H9 (cell line): ENCODE data around the gene LGR5. TPM values are rescaled to one million over a fixed set of nuclear protein-coding genes. Genes with fewer than 3 reads are reported as not detected.

Experiments used
- DNase-seq: peaks from one replicate; pipeline ENCODE4 v3.0.0-alpha.2; 2017
- H2AFZ ChIP-seq: one replicate; pipeline ENCODE4 v1.6.1; 2013; ENCODE audit warnings: mild to moderate bottlenecking, low read length, control low read depth, moderate library complexity
- H2AK5ac ChIP-seq: 2 replicates; pipeline ENCODE4 v1.6.1; 2013; ENCODE audit warnings: low read length, control low read depth, mixed read lengths; ENCODE audit not compliant: insufficient read length
- H2BK120ac ChIP-seq: one replicate; pipeline ENCODE4 v1.6.1; 2013; ENCODE audit warnings: low read depth, mild to moderate bottlenecking, low read length, control low read depth, inconsistent platforms; ENCODE audit not compliant: poor library complexity, severe bottlenecking
- H2BK12ac ChIP-seq: 2 replicates; pipeline ENCODE4 v1.6.1; 2013; ENCODE audit warnings: low read length, control low read depth, mixed read lengths, low read depth; ENCODE audit not compliant: insufficient read length
- H2BK15ac ChIP-seq: 2 replicates; pipeline ENCODE4 v1.6.1; 2013; ENCODE audit warnings: low read depth, low read length, control low read depth
- H2BK20ac ChIP-seq: one replicate; pipeline ENCODE4 v1.6.1; 2013; ENCODE audit warnings: low read depth, mild to moderate bottlenecking, low read length, control low read depth, inconsistent platforms; ENCODE audit not compliant: poor library complexity, severe bottlenecking
- H2BK5ac ChIP-seq: 2 replicates; pipeline ENCODE4 v1.6.1; 2013; ENCODE audit warnings: low read length, control low read depth, mixed read lengths; ENCODE audit not compliant: insufficient read length
- H3K14ac ChIP-seq: 2 replicates; pipeline ENCODE4 v1.6.1; 2013; ENCODE audit warnings: low read length, control low read depth; ENCODE audit not compliant: insufficient read depth
- H3K18ac ChIP-seq: 2 replicates; pipeline ENCODE4 v1.6.1; 2013; ENCODE audit warnings: low read depth, mild to moderate bottlenecking, mixed read lengths, low read length, control low read depth; ENCODE audit not compliant: insufficient read length
- H3K23ac ChIP-seq: 2 replicates; pipeline ENCODE4 v1.6.1; 2013; ENCODE audit warnings: low read length, control low read depth, mixed read lengths, low read depth; ENCODE audit not compliant: insufficient read length
- H3K23me2 ChIP-seq: 2 replicates; pipeline ENCODE4 v1.6.1; 2013; ENCODE audit warnings: low read depth, mild to moderate bottlenecking, mixed read lengths, low read length, control low read depth; ENCODE audit not compliant: insufficient read length, poor library complexity, severe bottlenecking
- H3K27ac ChIP-seq: 2 replicates; pipeline ENCODE4 v1.5.1; 2013; ENCODE audit warnings: low read length, control low read depth, mixed read lengths, low read depth; ENCODE audit not compliant: insufficient read length
- H3K27me3 ChIP-seq: 2 replicates; pipeline ENCODE4 v1.6.1; 2013; ENCODE audit warnings: low read length, control low read depth, inconsistent platforms; ENCODE audit not compliant: insufficient read depth
- H3K4ac ChIP-seq: 2 replicates; pipeline ENCODE4 v1.6.1; 2013; ENCODE audit warnings: low read depth, mild to moderate bottlenecking, control low read depth, inconsistent platforms, low read length, moderate library complexity
- H3K4me1 ChIP-seq: 2 replicates; pipeline ENCODE4 v1.6.1; 2013; ENCODE audit warnings: low read length, control low read depth, inconsistent platforms; ENCODE audit not compliant: insufficient read depth
- H3K4me2 ChIP-seq: 2 replicates; pipeline ENCODE4 v1.6.1; 2013; ENCODE audit warnings: low read length, control low read depth, mixed read lengths; ENCODE audit not compliant: insufficient read length, insufficient read depth
- H3K56ac ChIP-seq: 2 replicates; pipeline ENCODE4 v1.6.1; 2013; ENCODE audit warnings: low read depth, mild to moderate bottlenecking, mixed read lengths, low read length, control low read depth; ENCODE audit not compliant: insufficient read length
- H3K79me1 ChIP-seq: 2 replicates; pipeline ENCODE4 v1.6.1; 2013; ENCODE audit warnings: low read depth, mild to moderate bottlenecking, moderate library complexity, low read length, control low read depth, inconsistent platforms; ENCODE audit not compliant: insufficient read depth, poor library complexity, severe bottlenecking
- H3K79me2 ChIP-seq: 2 replicates; pipeline ENCODE4 v1.6.1; 2013; ENCODE audit warnings: low read length, control low read depth, inconsistent platforms; ENCODE audit not compliant: insufficient read depth
- H3K9ac ChIP-seq: 2 replicates; pipeline ENCODE4 v1.6.1; 2013; ENCODE audit warnings: low read length, control low read depth, mixed read lengths; ENCODE audit not compliant: insufficient read length; ENCODE audit errors: extremely low read depth
- H3K9me3 ChIP-seq: one replicate; pipeline ENCODE4 v1.6.1; 2013; ENCODE audit warnings: low read depth, low read length, inconsistent platforms; ENCODE audit not compliant: control insufficient read depth
- H3T11ph ChIP-seq: one replicate; pipeline ENCODE4 v1.6.1; 2013; ENCODE audit warnings: mild to moderate bottlenecking, low read length, control low read depth, inconsistent platforms
- H4K20me1 ChIP-seq: one replicate; pipeline ENCODE4 v1.6.1; 2013; ENCODE audit not compliant: control insufficient read depth, insufficient read length, insufficient read depth
- H4K5ac ChIP-seq: 2 replicates; pipeline ENCODE4 v1.6.1; 2013; ENCODE audit warnings: low read depth, mild to moderate bottlenecking, mixed read lengths, low read length, control low read depth; ENCODE audit not compliant: insufficient read length
- H4K8ac ChIP-seq: replicated peaks from 2 replicates; pipeline ENCODE4 v1.6.1; 2013; ENCODE audit warnings: low read length, control low read depth, mixed read lengths, low read depth; ENCODE audit not compliant: insufficient read length
- H4K91ac ChIP-seq: 2 replicates; pipeline ENCODE4 v1.6.1; 2013; ENCODE audit warnings: low read depth, mild to moderate bottlenecking, moderate library complexity, mixed read lengths, low read length, control low read depth; ENCODE audit not compliant: insufficient read length
- H3K27ac Mint-ChIP-seq, 3 experiments: 2 replicates in 2 of 3; 3 replicates in 1 of 3; pipeline ENCODE4 v1.8.0; 2020 to 2021; ENCODE audit warnings: mixed read lengths in 3 of 3, mild to moderate bottlenecking in 1 of 3, moderate library complexity in 1 of 3
- H3K27me3 Mint-ChIP-seq: 2 replicates; pipeline ENCODE4 v1.8.0; 2021; ENCODE audit warnings: low read depth, mild to moderate bottlenecking, moderate library complexity, mixed read lengths
- H3K36me3 Mint-ChIP-seq, 3 experiments: 2 replicates in 2 of 3; 3 replicates in 1 of 3; pipeline ENCODE4 v1.8.0; 2020 to 2021; ENCODE audit warnings: low read depth in 3 of 3, mixed read lengths in 3 of 3; ENCODE audit not compliant: insufficient read depth in 1 of 3
- H3K4me1 Mint-ChIP-seq, 2 experiments: 2 replicates each; pipeline ENCODE4 v1.8.0; 2020; ENCODE audit warnings: mixed read lengths in 2 of 2
- H3K4me3 Mint-ChIP-seq, 2 experiments: 2 replicates in 1 of 2; 3 replicates in 1 of 2; pipeline ENCODE4 v1.8.0; 2020 to 2021; ENCODE audit warnings: mild to moderate bottlenecking in 2 of 2, mixed read lengths in 2 of 2, moderate library complexity in 1 of 2
- H3K9me3 Mint-ChIP-seq, 2 experiments: 2 replicates in 1 of 2; 3 replicates in 1 of 2; pipeline ENCODE4 v1.8.0; 2020; ENCODE audit warnings: mild to moderate bottlenecking in 2 of 2, mixed read lengths in 2 of 2, moderate library complexity in 1 of 2
- CTCF ChIP-seq: fragments of 200-600 bp; sonication (generic); conservative IDR thresholded peaks from 3 replicates; pipeline ENCODE4 v1.8.0; 2021; ENCODE audit warnings: antibody characterized with exemption, mild to moderate bottlenecking
- WGBS: extraction: QIAGEN DNeasy Blood & Tissue Kit; methylation state at CpG from one replicate; pipeline ENCODE4 v1.1.7; 2013; ENCODE audit warnings: missing lambda C conversion rate, low lambda C conversion rate, mixed read lengths; ENCODE audit not compliant: insufficient read length; ENCODE audit errors: extremely low coverage; 5-methylcytosine and 5-hydroxymethylcytosine counted together
- total RNA-seq: library from RNA; stranded (reverse); gene quantifications from 2 replicates; pipeline ENCODE4 v1.2.1, GENCODE V29; 2021

The LGR5 gene
- total RNA-seq, 1 experiment from 2014 or later, result 0.09 TPM

- no CpG with 5 or more reads among the region's 1 CpG for WGBS
These were observed 12.4 kb downstream of the LGR5 start for GRCh38 chr12:71452006-71452405.

More at GRCh38 chr12:71452006-71452405, 12.4 kb downstream of the LGR5 start:
- H3K27me3 ChIP-seq, result no peaks in the 10 kb centered on the region
- H3T11ph ChIP-seq, result no peak overlapping the region
- no peak overlapping the region for H3K4me2 ChIP-seq
- Mint-ChIP-seq H3K27me3 (peaks cover 6% of the 10 kb centered on the region), H3K4me3 (no peak overlapping the region), H3K9me3 (no peaks in the 10 kb centered on the region; a peak in 1 of 5 replicates), H3K27ac (no peak overlapping the region), H3K4me1 (peaks cover 18 to 25% of the 10 kb centered on the region in 2 experiments), H3K36me3 (no peaks in the 10 kb centered on the region)
- no peak overlapping the region for H2BK15ac ChIP-seq
- no peak overlapping the region for H4K91ac ChIP-seq
- H2BK5ac ChIP-seq, result no peak overlapping the region
- no peak overlapping the region for H2AK5ac ChIP-seq
- no peak overlapping the region for H3K14ac ChIP-seq
- no peak overlapping the region for H3K18ac ChIP-seq
- no peaks in the 10 kb centered on the region for H4K20me1 ChIP-seq
- no peak overlapping the region for H3K4ac ChIP-seq
- H4K5ac ChIP-seq, result no peak overlapping the region
- no peak overlapping the region for H3K56ac ChIP-seq
- H3K23me2 ChIP-seq, result no peaks in the 10 kb centered on the region
- H3K9me3 ChIP-seq, result no peaks in the 10 kb centered on the region
- no peak for TF ChIP-seq CTCF
- no peak for DNase-seq
- no peak overlapping the region for H2BK120ac ChIP-seq
- H4K8ac ChIP-seq, result no peak overlapping the region
- H3K4me1 ChIP-seq, result no peaks in the 10 kb centered on the region; the same call in 1 of the 2 replicates
- no peak overlapping the region for H2BK12ac ChIP-seq
- no peak overlapping the region for H3K23ac ChIP-seq
- no peak overlapping the region for H2BK20ac ChIP-seq
- no peak overlapping the region for H2AFZ ChIP-seq
- H3K79me2 ChIP-seq, result no peaks in the 10 kb centered on the region
- no peak overlapping the region for H3K9ac ChIP-seq
- no peak overlapping the region for H3K27ac ChIP-seq
- H3K79me1 ChIP-seq, result no peaks in the 10 kb centered on the region
